Measurements from ENCODE around the gene GADL1. TPM values are rescaled to one million over a fixed set of nuclear protein-coding genes. Genes with fewer than 3 reads are reported as not detected.

The GADL1 gene
- total RNA-seq, 4 donors from 2014 or later: 0.46 TPM; not detected in 3

GRCh38 chr3:30679045-30679444, 215.4 kb downstream of the GADL1 start:
- DNase-seq (ENCODE audit: low spot score): no peak
- TF ChIP-seq CTCF (IDR thresholded peaks at IDR 0.05): no peak

GRCh38 chr3:30677347-30677685, 217.1 kb downstream of the GADL1 start:
- no peak for TF ChIP-seq CTCF (IDR thresholded peaks at IDR 0.05)
- ATAC-seq (ENCODE audit: low FRiP score) (no peak), DNase-seq (ENCODE audit: low spot score) (no peak)

More at GRCh38 chr3:30679045-30679444, 215.4 kb downstream of the GADL1 start:
- ATAC-seq (ENCODE audit: low FRiP score): no peak

- ATAC-seq (ENCODE audit: low FRiP score) (no peak), DNase-seq (ENCODE audit: low spot score) (no peak)
- TF ChIP-seq CTCF (IDR thresholded peaks at IDR 0.05): no peak
Measured at GRCh38 chr3:30676424-30677346, 217.8 kb downstream of the GADL1 start.
